Mesothelial cell of epicardium (in vitro differentiated cells): ENCODE data around the gene PFKFB2. TPM values are rescaled to one million over a fixed set of nuclear protein-coding genes. Genes with fewer than 3 reads are reported as not detected.

Experiments
- DNase-seq, 2 experiments: peaks; one replicate each; pipeline ENCODE4 v3.0.0; 2021; ENCODE audit warnings: low spot score in 2 of 2; ENCODE audit not compliant: unreplicated experiment in 2 of 2
- H3K27ac Mint-ChIP-seq: 2 replicates; pipeline ENCODE4 v1.8.0; 2021; ENCODE audit warnings: mixed read lengths
- H3K27me3 Mint-ChIP-seq: 2 replicates; pipeline ENCODE4 v1.8.0; 2021; ENCODE audit warnings: low read depth, mixed read lengths
- H3K36me3 Mint-ChIP-seq: 2 replicates; pipeline ENCODE4 v1.8.0; 2021; ENCODE audit warnings: mixed read lengths
- H3K4me1 Mint-ChIP-seq: 2 replicates; pipeline ENCODE4 v1.8.0; 2021; ENCODE audit warnings: mixed read lengths
- H3K4me3 Mint-ChIP-seq: 2 replicates; pipeline ENCODE4 v1.8.0; 2021; ENCODE audit warnings: mild to moderate bottlenecking, moderate library complexity, mixed read lengths
- H3K9me3 Mint-ChIP-seq: 2 replicates; pipeline ENCODE4 v1.8.0; 2021; ENCODE audit warnings: mixed read lengths
- CTCF ChIP-seq: fragments of 200-600 bp; sonication (generic); IDR thresholded peaks from one replicate; pipeline ENCODE4 v1.5.0; 2021; ENCODE audit warnings: antibody characterized with exemption; ENCODE audit not compliant: unreplicated experiment
- total RNA-seq: library from RNA; stranded (reverse); gene quantifications from 3 replicates; pipeline ENCODE4 v1.2.1, GENCODE V29; 2021

Gene PFKFB2
- total RNA-seq, 1 donor from 2014 or later = 12.7 TPM

GRCh38 chr1:207009182-207009850, 43.8 kb upstream of the PFKFB2 start:
- TF ChIP-seq CTCF = no peak
- no peak for DNase-seq
- H3K27me3 Mint-ChIP-seq = peaks cover 30% of the 10 kb centered on the region
- no peak overlapping the region for H3K27ac Mint-ChIP-seq
- peaks cover 5% of the 10 kb centered on the region for H3K9me3 Mint-ChIP-seq
- no peak overlapping the region for H3K4me3 Mint-ChIP-seq
- H3K4me1 Mint-ChIP-seq = peaks cover 29% of the 10 kb centered on the region
- peaks cover 3% of the 10 kb centered on the region for H3K36me3 Mint-ChIP-seq

- H3K27me3 Mint-ChIP-seq = peaks cover 37% of the 10 kb centered on the region
- peaks cover 3% of the 10 kb centered on the region for H3K36me3 Mint-ChIP-seq
- H3K4me3 Mint-ChIP-seq = no peak overlapping the region
- peaks cover 27% of the 10 kb centered on the region for H3K4me1 Mint-ChIP-seq
- no peak overlapping the region for H3K27ac Mint-ChIP-seq
- peaks cover 5% of the 10 kb centered on the region for H3K9me3 Mint-ChIP-seq
- no peak for TF ChIP-seq CTCF
- DNase-seq = no peak
Observed at GRCh38 chr1:207009945-207010344, 43.1 kb upstream of the PFKFB2 start.

- Mint-ChIP-seq H3K4me3 (no peak overlapping the region), H3K27ac (no peak overlapping the region), H3K36me3 (peaks cover 3% of the 10 kb centered on the region), H3K9me3 (peaks cover 5% of the 10 kb centered on the region), H3K27me3 (peaks cover 42% of the 10 kb centered on the region), H3K4me1 (peaks cover 23% of the 10 kb centered on the region)
- DNase-seq = no peak
- TF ChIP-seq CTCF = no peak
Observed at GRCh38 chr1:207010726-207011125, 42.3 kb upstream of the PFKFB2 start.

GRCh38 chr1:207013321-207014085, 39.6 kb upstream of the PFKFB2 start:
- Mint-ChIP-seq H3K4me1 (peaks cover 6% of the 10 kb centered on the region), H3K27ac (no peak overlapping the region), H3K4me3 (no peak overlapping the region), H3K36me3 (no peaks in the 10 kb centered on the region), H3K27me3 (peaks cover 51% of the 10 kb centered on the region), H3K9me3 (no peaks in the 10 kb centered on the region)
- DNase-seq = no peak
- no peak for TF ChIP-seq CTCF

- TF ChIP-seq CTCF = no peak
- Mint-ChIP-seq H3K27ac (no peak overlapping the region), H3K36me3 (no peaks in the 10 kb centered on the region), H3K4me1 (peaks cover 6% of the 10 kb centered on the region), H3K27me3 (peaks cover 57% of the 10 kb centered on the region), H3K4me3 (no peak overlapping the region), H3K9me3 (no peaks in the 10 kb centered on the region)
- DNase-seq = no peak
Observed at GRCh38 chr1:207014728-207015127, 38.3 kb upstream of the PFKFB2 start.
